HCEC 1CT (cell line): ENCODE measurements around the gene CCL25.
"Not testable (repeated sequence)": the region's sequence is repeated elsewhere in the genome, so short reads cannot be mapped to it uniquely, and the experiment has no call there.

Experiments
- DNase-seq: peaks from one replicate; pipeline ENCODE4 v3.0.0-alpha.2; 2017

Gene CCL25

GRCh38 chr19:8088752-8089663 lies 36.4 kb downstream of the CCL25 start:
- DNase-seq, result no peak

DNA sequence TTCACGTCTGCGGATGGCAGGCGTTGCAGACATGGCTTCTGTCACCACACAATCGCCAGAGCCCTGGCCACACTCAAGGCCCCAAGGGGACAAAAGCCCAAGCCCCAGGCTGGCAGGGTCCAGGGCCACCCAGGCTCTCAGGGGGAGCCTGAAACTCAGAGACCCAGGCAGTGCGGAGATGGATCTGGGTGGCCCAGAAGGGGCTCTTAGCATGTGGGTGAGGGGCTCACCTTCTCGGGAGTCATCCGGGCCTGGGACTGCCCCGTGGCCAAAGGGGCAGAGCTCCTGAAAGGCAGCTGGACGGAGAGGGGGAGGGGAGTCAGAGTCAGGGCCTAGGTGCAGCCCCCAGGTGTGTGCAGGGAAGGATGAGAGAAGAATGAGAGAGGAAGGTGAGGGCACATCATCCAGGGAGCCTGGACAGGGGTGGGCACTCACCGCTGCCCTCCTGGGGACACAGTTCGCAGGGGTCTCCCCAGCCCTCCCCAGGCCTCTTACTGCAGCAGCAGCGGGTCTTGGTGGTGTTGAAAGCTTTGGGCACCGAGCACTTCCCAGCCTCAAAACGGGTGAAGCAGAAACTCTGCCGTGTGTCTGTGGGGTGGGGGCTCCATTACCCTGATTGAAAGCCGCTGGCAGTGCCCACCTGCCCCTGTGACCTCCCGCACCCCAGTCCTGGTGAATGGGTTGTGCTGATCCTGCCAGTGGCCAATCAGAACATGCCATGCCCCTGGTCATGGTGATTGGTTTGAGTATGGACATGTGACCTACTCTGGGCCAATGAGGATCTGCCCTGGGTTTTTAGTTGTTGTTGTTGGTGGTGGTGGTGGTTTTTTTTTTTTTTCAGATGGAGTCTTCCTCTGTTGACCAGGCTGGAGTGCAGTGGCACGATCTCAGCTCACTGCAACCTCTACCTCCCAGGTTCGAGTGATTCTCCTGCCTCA lies 37.4 kb downstream of the CCL25 start:
- no peak for DNase-seq

DNA sequence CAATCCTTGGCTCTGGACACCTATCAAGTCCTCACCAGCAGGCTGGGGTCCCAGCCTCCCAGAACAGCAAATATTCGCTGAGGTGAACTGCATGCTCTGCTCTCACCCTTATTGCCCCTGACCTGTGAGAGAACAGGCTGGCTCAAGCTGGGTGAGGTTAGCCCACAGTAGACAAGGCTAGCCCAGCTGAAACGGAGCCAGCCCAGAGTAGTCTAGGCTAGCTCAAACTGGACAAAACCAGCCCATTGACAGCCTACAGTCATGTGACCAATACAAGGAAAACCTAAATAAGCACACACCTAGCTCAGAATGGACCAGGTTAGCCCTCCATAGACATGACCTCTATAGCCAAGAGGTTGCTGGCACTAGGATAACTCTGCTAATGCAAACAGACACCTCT lies 38.4 kb downstream of the CCL25 start:
- DNase-seq, result no peak

DNA sequence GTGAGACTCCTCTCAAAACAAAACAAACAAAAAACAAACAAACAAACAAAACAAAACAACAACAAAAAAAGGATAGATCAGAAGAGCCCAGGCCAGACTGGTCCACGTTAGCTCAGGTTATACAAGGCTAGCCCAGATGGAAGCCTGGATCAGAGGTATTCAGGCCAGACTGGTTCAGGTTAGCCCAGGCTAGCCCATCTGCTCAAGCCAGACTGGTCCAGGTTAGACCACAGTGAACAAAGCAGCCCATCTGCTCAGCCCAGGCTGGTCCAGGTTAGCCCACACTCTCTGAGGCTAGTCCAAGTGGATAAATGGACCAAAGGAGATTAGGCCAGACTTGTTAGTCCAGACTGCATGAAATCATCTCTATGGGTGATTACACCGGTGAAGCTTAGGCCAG lies 41.2 kb downstream of the CCL25 start:
- DNase-seq, result no peak

DNA sequence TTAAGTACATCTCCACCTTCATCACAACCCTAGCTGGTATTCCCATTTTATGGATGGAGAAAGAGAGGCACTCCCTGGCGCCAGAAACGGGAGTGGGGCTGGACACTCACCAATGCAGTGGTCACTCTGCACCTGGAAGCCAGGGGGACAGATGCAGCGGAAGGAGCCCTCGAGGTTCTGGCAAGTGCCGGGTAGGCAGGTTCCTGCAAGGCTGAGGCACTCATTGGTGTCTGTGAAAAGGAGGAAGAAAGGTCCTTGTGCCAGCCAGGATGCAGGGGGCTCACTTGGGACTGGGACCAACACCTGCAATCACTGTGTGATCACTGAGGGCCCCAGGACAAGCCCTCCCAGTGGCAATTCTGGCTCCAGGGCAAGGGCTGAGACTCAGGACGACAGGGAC lies 41.8 kb downstream of the CCL25 start:
- no peak for DNase-seq

GRCh38 chr19:8095354-8095886 lies 42.9 kb downstream of the CCL25 start:
- no peak for DNase-seq

- no peak for DNase-seq
Observed at GRCh38 chr19:8096071-8096470, 43.5 kb downstream of the CCL25 start.

DNA sequence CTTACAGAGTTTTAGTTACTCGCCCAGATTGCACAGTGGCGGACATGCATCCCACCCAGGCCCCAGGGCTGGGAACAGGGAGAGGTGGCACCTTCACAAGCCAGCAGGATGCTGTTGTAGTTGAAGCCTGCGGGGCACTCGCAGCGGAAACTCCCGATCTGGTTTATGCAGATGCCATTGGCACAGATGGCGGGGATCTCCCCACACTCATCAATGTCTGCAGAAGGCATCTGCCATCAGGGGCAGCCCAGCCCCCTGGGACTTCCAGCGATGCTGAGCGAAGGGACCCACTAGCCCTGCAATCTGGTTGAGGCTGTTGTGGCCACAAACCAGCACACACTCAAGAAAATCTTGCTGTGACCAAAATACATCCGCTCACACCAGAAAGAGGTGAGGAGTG lies 44.6 kb downstream of the CCL25 start:
- no peak for DNase-seq

DNA sequence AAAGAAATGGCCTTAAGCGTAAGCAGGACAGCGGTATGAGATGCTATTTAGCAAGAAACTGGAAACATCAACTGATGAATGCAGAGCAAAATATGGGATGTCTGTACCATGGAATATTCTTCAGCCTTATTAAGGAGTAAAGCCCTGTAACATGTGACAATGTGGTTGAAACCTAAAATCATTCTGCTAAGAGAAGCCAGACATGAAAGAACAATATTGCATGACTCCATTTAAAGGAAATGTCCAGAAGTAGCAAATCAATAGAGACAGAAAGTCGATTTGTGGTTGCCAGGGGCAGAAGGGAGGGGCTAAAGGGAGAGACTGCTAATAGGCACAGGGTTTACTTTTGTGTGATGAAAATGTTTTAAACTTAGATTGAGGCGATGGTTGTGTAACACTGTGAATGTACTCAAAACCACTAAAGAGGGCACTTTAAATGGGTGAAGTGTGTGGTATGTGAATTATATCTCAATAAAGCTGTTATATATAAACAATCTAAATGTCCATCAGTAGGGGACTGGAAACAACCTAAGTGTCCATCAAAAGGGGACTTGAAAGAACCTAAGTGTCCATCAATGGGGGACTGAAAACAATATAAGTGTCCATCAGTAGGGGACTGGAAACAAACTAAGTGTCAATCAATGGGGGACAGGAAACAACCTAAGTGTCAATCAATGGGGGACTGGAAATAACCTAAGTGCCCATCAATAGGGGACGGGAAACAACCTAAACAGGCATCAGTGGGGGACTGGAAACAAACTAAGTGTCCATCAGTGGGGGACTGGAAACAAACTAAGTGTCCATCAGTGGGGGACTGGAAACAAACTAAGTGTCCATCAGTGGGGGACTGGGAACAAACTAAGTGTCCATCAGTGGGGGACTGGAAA lies 45.4 kb downstream of the CCL25 start:
- no peak for DNase-seq

DNA sequence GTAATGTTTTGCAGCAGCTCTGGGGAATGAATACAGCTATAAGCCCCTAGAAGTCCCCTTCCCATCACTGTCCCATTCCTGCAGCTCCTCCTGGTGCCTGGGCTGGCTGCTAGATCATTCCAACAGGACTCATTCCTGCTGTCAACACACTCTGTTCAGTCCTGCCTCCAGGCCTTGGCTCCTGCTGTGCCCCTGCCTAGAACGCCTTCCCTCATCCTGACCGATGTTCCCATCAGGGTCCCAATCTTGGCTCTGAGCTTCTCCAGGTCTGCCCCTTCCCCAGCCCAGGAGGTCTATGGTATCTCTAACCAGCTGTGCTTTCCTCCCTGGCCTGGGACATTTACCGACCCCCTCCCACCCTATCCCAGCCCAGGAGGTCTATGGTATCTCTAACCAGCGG lies 48.8 kb downstream of the CCL25 start:
- DNase-seq, result no peak

GRCh38 chr19:8101910-8102309 lies 49.4 kb downstream of the CCL25 start:
- DNase-seq, result not testable (repeated sequence)

GRCh38 chr19:8105471-8105870 lies 52.9 kb downstream of the CCL25 start:
- no peak for DNase-seq

DNA sequence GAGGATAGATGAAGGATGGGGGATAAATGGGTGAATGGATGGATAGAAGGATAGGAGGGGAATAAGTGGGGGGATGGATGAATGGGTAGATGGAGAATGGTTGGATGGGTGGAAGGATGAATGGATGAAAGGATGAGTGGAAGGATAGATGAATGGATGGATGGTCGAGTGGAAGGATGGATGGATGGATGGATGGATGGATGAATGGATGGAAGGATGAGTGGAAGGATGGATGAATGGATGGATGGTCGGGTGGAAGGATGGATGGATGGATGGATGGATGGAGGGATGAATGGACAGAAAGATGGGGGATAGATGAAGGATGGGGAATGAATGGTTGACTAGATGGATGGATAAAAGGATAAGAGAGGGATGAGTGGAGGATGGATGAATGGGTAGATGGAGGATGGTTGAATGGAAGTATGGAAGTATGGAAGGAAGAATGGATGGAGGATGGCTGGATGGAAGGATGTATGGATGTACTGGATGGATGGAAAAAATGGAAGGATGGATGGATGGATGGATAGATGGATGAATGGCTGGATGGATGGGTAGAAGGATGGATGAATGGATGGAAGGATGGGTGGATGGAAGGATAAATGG lies 54.8 kb downstream of the CCL25 start:
- DNase-seq, result no peak

- DNase-seq, result no peak
Observed at GRCh38 chr19:8108560-8109445, 56.2 kb downstream of the CCL25 start.

GRCh38 chr19:8109455-8109854 lies 56.9 kb downstream of the CCL25 start:
- no peak for DNase-seq

DNA sequence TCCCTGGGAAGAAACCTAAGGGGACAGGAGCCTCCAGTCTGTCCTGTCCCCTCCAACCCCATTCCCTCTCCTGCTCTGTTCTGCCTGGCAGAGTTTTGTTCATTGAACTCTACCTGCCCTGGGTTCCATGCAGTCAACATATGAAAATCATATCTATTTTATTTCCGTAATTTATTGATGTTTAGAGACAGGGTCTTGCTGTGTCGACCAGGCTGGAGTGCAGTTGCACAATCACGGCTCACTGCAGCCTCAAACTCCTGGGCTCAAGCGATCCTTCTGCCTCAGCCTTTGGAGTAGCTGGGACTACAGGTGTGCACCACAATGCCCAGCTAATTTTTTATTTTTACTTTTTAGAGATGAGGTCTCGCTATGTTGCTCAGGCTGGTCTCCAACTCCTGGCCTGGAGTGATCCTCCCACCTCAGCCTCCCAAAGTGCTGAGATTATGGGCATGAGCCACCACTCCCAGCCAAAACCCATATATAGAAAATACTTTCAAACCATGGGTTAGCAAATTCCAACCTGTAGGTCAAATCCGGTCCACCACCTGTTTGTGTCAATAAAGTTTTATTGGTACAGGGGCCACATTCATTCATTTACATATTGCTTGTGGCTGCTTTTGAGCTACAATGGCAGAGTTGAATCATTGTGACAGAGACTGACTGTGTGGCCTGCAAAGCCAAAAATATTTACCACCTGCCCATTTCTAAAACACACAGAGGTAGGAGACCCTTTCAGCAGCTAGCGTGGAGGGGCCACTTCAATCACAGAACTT lies 57.5 kb downstream of the CCL25 start:
- DNase-seq, result no peak

DNA sequence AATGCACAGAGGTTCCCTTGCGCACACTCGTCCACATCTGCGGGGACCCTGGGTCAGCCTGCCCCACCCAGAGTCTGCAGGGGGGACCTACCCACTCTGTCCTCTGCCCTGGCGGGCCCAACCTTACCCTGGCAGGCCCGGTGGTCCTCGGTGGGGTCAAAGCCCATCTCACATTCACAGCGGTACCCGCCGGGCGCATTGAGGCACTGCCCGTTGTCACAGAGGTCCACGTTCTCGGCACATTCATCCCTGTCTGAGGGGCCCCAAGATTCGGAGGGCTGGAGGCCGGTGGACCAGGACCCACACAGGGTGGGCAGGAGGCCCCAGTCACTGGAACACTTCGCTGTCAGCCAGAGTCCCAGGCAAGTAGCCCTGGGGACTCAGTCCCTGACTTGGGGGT lies 58.4 kb downstream of the CCL25 start:
- DNase-seq, result no peak

GRCh38 chr19:8111376-8111775 lies 58.8 kb downstream of the CCL25 start:
- no peak for DNase-seq
